A549 (cell line): ENCODE measurements around the gene EPB41L4B.

ENCODE experiments used
- CBX2 ChIP-seq: fragments of 200-600 bp; sonication (generic); IDR thresholded peaks from 2 replicates; pipeline ENCODE4 v1.6.1; 2016; ENCODE audit warnings: low read depth, mild to moderate bottlenecking, borderline replicate concordance
- CTCF ChIP-seq: fragments of >200 bp; sonication (Bioruptor Twin); formaldehyde crosslinking; IDR thresholded peaks from 3 replicates; pipeline ENCODE4 v1.5.1; 2016
- JUN ChIP-seq, 2 experiments: fragments of >200 bp; sonication (Bioruptor Twin); formaldehyde crosslinking; IDR thresholded peaks; 2 replicates in 1 of 2; 3 replicates in 1 of 2; pipeline ENCODE4 v1.6.1; 2016 to 2017
- KDM5A ChIP-seq: fragments of 200-600 bp; sonication (generic); IDR thresholded peaks from 2 replicates; pipeline ENCODE4 v1.6.1; 2016; ENCODE audit warnings: antibody characterized with exemption, mild to moderate bottlenecking
- MAFK ChIP-seq: fragments of 450-650 bp; IDR thresholded peaks from 2 replicates; pipeline ENCODE4 v1.6.1; 2014; ENCODE audit not compliant: partially characterized antibody
- POLR2A ChIP-seq: IDR thresholded peaks from 2 replicates; pipeline ENCODE4 v1.6.1; 2012; ENCODE audit warnings: mild to moderate bottlenecking, low read length
- RFX5 ChIP-seq: fragments of 450-650 bp; IDR thresholded peaks from 2 replicates; pipeline ENCODE4 v1.7.1; 2014; ENCODE audit warnings: antibody characterized with exemption, mild to moderate bottlenecking, moderate library complexity

- no peak for TF ChIP-seq CTCF
- no peak for TF ChIP-seq CBX2
- TF ChIP-seq POLR2A = no peak
- TF ChIP-seq MAFK = no peak
- TF ChIP-seq JUN (IDR thresholded peaks at IDR 0.05) = no peak
- no peak for TF ChIP-seq KDM5A
- no peak for TF ChIP-seq RFX5
Observed at GRCh38 chr9:109329638-109330258, 8.9 kb upstream of the EPB41L4B start.
